Progenitor cell of endocrine pancreas (in vitro differentiated cells): ENCODE measurements around the gene WIPF3. TPM values are rescaled to one million over a fixed set of nuclear protein-coding genes. Genes with fewer than 3 reads are reported as not detected.

ENCODE experiments used
- DNase-seq: peaks from one replicate; pipeline ENCODE4 v3.0.0; 2021; ENCODE audit warnings: low spot score; ENCODE audit not compliant: unreplicated experiment
- H3K27ac Mint-ChIP-seq: 2 replicates; pipeline ENCODE4 v1.8.0; 2021; ENCODE audit warnings: mild to moderate bottlenecking, moderate library complexity, mixed read lengths
- H3K27me3 Mint-ChIP-seq: 2 replicates; pipeline ENCODE4 v1.8.0; 2021; ENCODE audit warnings: mixed read lengths
- H3K36me3 Mint-ChIP-seq: 2 replicates; pipeline ENCODE4 v1.8.0; 2022; ENCODE audit warnings: mixed read lengths; ENCODE audit not compliant: insufficient read depth
- H3K4me1 Mint-ChIP-seq: 2 replicates; pipeline ENCODE4 v1.8.0; 2021; ENCODE audit warnings: low read depth, mixed read lengths
- H3K4me3 Mint-ChIP-seq: 2 replicates; pipeline ENCODE4 v1.8.0; 2021; ENCODE audit warnings: low read depth, mild to moderate bottlenecking, moderate library complexity, mixed read lengths
- H3K9me3 Mint-ChIP-seq: 2 replicates; pipeline ENCODE4 v1.8.0; 2021; ENCODE audit warnings: low read depth, mixed read lengths
- total RNA-seq: library from RNA; stranded (reverse); gene quantifications from 2 replicates; pipeline ENCODE4 v1.2.1, GENCODE V29; 2021
- TF ChIP-seq, protein P1 (sequence below): fragments of 200-600 bp; sonication (generic); IDR thresholded peaks from one replicate; pipeline ENCODE4 v1.5.0; 2021; ENCODE audit warnings: antibody characterized with exemption, mild to moderate bottlenecking; ENCODE audit not compliant: unreplicated experiment

Gene WIPF3
- total RNA-seq, 1 donor from 2014 or later: 8.9 TPM

- DNase-seq: no peak
- no peaks in the 10 kb centered on the region for H3K36me3 Mint-ChIP-seq
- H3K27ac Mint-ChIP-seq: no peak overlapping the region
Measured at GRCh38 chr7:29875741-29876140, 69.4 kb downstream of the WIPF3 start.

DNA sequence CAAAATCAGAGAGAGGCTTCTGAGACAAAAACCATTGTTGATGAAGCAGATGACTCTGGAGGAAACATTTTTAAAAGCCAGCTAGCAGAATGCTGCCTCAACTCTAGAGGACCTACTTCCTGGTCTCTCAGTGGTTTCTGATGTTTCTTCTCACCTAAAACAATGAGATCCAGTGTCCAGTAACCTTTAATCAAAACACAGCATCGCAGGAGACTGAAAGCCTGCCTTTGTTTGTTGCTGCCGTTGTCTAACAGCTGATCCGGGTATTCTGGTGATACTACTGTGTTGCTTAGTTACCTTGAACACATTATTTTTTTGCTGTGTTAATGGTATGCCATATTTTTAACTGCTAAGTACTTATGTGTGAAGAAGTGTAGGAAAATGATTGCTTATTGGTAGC, 70.9 kb downstream of the WIPF3 start:
- Mint-ChIP-seq H3K4me1 (no peaks in the 10 kb centered on the region), H3K36me3 (no peaks in the 10 kb centered on the region), H3K9me3 (no peaks in the 10 kb centered on the region), H3K27me3 (peaks cover 3% of the 10 kb centered on the region), H3K27ac (no peak overlapping the region), H3K4me3 (no peak overlapping the region)
- DNase-seq: no peak
- TF ChIP-seq, protein P1, sequence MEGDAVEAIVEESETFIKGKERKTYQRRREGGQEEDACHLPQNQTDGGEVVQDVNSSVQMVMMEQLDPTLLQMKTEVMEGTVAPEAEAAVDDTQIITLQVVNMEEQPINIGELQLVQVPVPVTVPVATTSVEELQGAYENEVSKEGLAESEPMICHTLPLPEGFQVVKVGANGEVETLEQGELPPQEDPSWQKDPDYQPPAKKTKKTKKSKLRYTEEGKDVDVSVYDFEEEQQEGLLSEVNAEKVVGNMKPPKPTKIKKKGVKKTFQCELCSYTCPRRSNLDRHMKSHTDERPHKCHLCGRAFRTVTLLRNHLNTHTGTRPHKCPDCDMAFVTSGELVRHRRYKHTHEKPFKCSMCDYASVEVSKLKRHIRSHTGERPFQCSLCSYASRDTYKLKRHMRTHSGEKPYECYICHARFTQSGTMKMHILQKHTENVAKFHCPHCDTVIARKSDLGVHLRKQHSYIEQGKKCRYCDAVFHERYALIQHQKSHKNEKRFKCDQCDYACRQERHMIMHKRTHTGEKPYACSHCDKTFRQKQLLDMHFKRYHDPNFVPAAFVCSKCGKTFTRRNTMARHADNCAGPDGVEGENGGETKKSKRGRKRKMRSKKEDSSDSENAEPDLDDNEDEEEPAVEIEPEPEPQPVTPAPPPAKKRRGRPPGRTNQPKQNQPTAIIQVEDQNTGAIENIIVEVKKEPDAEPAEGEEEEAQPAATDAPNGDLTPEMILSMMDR: no peak

More at GRCh38 chr7:29875741-29876140, 69.4 kb downstream of the WIPF3 start:
- H3K9me3 Mint-ChIP-seq: no peaks in the 10 kb centered on the region
- no peaks in the 10 kb centered on the region for H3K4me1 Mint-ChIP-seq
- no peak overlapping the region for H3K4me3 Mint-ChIP-seq
- TF ChIP-seq, protein P1: no peak
- no peaks in the 10 kb centered on the region for H3K27me3 Mint-ChIP-seq

- no peak overlapping the region for H3K4me3 Mint-ChIP-seq
- H3K9me3 Mint-ChIP-seq: no peaks in the 10 kb centered on the region
- no peaks in the 10 kb centered on the region for H3K36me3 Mint-ChIP-seq
- H3K27me3 Mint-ChIP-seq: peaks cover 10% of the 10 kb centered on the region
- no peak overlapping the region for H3K27ac Mint-ChIP-seq
- no peak for DNase-seq
- TF ChIP-seq, protein P1: peak; percentile 48
- no peaks in the 10 kb centered on the region for H3K4me1 Mint-ChIP-seq
Measured at GRCh38 chr7:29878081-29878688, 71.9 kb downstream of the WIPF3 start.

DNA sequence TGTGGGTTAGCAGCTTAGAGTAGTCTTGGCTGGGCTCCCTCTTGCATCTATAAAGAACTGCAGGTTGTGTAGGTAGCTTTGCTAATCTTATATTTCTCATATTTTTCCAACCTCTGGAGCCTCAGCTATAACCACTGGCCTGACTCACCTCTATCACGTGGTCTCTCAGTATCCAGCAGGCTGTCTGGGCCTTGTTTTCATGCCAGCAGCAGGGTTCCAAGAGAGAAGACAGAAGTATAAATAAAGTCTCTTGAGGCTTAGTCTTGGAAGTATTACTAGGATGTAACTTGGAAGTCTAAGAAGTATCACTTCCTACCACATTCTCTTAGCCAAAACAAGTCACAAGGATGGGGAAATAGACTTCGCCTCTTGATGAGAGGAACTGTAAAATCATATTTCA, 73.3 kb downstream of the WIPF3 start:
- Mint-ChIP-seq H3K36me3 (no peaks in the 10 kb centered on the region), H3K4me3 (no peak overlapping the region), H3K27ac (no peak overlapping the region), H3K9me3 (no peaks in the 10 kb centered on the region), H3K4me1 (no peaks in the 10 kb centered on the region), H3K27me3 (peaks cover 10% of the 10 kb centered on the region)
- TF ChIP-seq, protein P1: no peak
- no peak for DNase-seq

DNA sequence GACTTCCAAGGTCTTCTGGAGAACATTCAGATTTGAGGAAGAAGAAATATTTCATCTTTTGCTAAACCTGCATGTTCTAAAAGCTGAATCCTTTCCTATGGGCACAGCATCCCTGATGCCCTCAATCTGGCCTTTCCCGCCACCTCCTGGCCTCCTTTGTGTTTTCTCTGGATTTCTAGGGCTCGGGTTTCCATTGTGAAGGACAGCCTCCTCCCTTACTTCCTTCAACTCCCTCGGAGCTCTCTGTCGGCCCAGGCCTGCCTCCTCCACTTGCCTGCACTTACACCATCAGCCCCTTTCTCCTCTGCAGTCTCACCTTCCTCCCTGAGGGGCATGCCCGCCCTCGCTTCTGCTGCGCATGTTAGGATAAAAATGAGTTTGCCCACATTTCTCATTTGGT, 75.4 kb downstream of the WIPF3 start:
- Mint-ChIP-seq H3K4me1 (no peaks in the 10 kb centered on the region), H3K36me3 (no peaks in the 10 kb centered on the region), H3K4me3 (no peak overlapping the region), H3K9me3 (no peaks in the 10 kb centered on the region), H3K27me3 (peaks cover 10% of the 10 kb centered on the region), H3K27ac (no peak overlapping the region)
- TF ChIP-seq, protein P1: no peak
- no peak for DNase-seq
